HepG2 (cell line): ENCODE results near the gene GDF15. TPM values are rescaled to one million over a fixed set of nuclear protein-coding genes. Genes with fewer than 3 reads are reported as not detected.

Source experiments
- AKAP8 ChIP-seq: sonication (generic); formaldehyde crosslinking; IDR thresholded peaks from 2 replicates; pipeline ENCODE4 v1.5.1; 2020; ENCODE audit warnings: mild to moderate bottlenecking, missing genetic modification reagents
- ARHGAP35 ChIP-seq: sonication (generic); formaldehyde crosslinking; IDR thresholded peaks from 2 replicates; pipeline ENCODE4 v1.9.0; 2022; ENCODE audit warnings: mild to moderate bottlenecking, inconsistent platforms, moderate library complexity, missing genetic modification reagents, borderline replicate concordance
- CCDC6 ChIP-seq: sonication (generic); formaldehyde crosslinking; IDR thresholded peaks from 2 replicates; pipeline ENCODE4 v1.8.1; 2022; ENCODE audit warnings: mild to moderate bottlenecking, missing genetic modification reagents, moderate library complexity
- DZIP1 ChIP-seq: sonication (generic); formaldehyde crosslinking; IDR thresholded peaks from 2 replicates; pipeline ENCODE4 v1.5.0; 2020; ENCODE audit warnings: mild to moderate bottlenecking, missing genetic modification reagents
- ELF3 ChIP-seq: IDR thresholded peaks from 2 replicates; pipeline ENCODE4 v1.6.1; 2016; ENCODE audit warnings: missing genetic modification reagents, missing compliant biosample characterization
- EZH2 ChIP-seq: conservative IDR thresholded peaks from 2 replicates; pipeline ENCODE4 v1.6.1; 2012; ENCODE audit warnings: mild to moderate bottlenecking, low read depth, low read length, moderate library complexity
- KDM6A ChIP-seq: IDR thresholded peaks from 2 replicates; pipeline ENCODE4 v1.6.1; 2016; ENCODE audit warnings: low read depth
- KLF13 ChIP-seq: sonication (generic); formaldehyde crosslinking; IDR thresholded peaks from 2 replicates; pipeline ENCODE4 v1.4.0; 2020; ENCODE audit warnings: mild to moderate bottlenecking, missing genetic modification reagents
- MED8 ChIP-seq: sonication (generic); formaldehyde crosslinking; IDR thresholded peaks from 2 replicates; pipeline ENCODE4 v1.8.1; 2023; ENCODE audit warnings: mild to moderate bottlenecking, missing genetic modification reagents; ENCODE audit not compliant: insufficient replicate concordance
- MLLT10 ChIP-seq: sonication (generic); formaldehyde crosslinking; IDR thresholded peaks from 2 replicates; pipeline ENCODE4 v1.4.0; 2020; ENCODE audit warnings: missing genetic modification reagents
- NFATC3 ChIP-seq: sonication (generic); formaldehyde crosslinking; IDR thresholded peaks from 2 replicates; pipeline ENCODE4 v1.5.1; 2020; ENCODE audit warnings: mild to moderate bottlenecking, missing genetic modification reagents
- NR2C2 ChIP-seq: sonication (generic); formaldehyde crosslinking; IDR thresholded peaks from 2 replicates; pipeline ENCODE4 v1.4.0; 2020; ENCODE audit warnings: missing genetic modification reagents, mild to moderate bottlenecking, moderate library complexity, borderline replicate concordance
- RFXAP ChIP-seq: sonication (generic); formaldehyde crosslinking; IDR thresholded peaks from 2 replicates; pipeline ENCODE4 v1.4.0; 2020; ENCODE audit warnings: missing genetic modification reagents, borderline replicate concordance
- TFE3 ChIP-seq: IDR thresholded peaks from 2 replicates; pipeline ENCODE4 v1.6.1; 2016
- TSC22D2 ChIP-seq: sonication (generic); formaldehyde crosslinking; IDR thresholded peaks from 2 replicates; pipeline ENCODE4 v1.5.1; 2020; ENCODE audit warnings: missing genetic modification reagents, mild to moderate bottlenecking, borderline replicate concordance
- ZBTB21 ChIP-seq: sonication (generic); formaldehyde crosslinking; IDR thresholded peaks from 2 replicates; pipeline ENCODE4 v1.4.0; 2020; ENCODE audit warnings: missing genetic modification reagents
- ZFYVE20 ChIP-seq: sonication (generic); formaldehyde crosslinking; IDR thresholded peaks from 2 replicates; pipeline ENCODE4 v1.8.0; 2023; ENCODE audit warnings: low read depth, mild to moderate bottlenecking, moderate library complexity, missing genetic modification reagents, borderline replicate concordance
- ZNF296 ChIP-seq: sonication (generic); formaldehyde crosslinking; conservative IDR thresholded peaks from 2 replicates; pipeline ENCODE4 v1.5.0; 2020; ENCODE audit warnings: mild to moderate bottlenecking, missing genetic modification reagents
- ZNF546 ChIP-seq: sonication (generic); formaldehyde crosslinking; conservative IDR thresholded peaks from 2 replicates; pipeline ENCODE4 v1.8.1; 2023; ENCODE audit warnings: mild to moderate bottlenecking, missing genetic modification reagents
- ZNF567 ChIP-seq: sonication (generic); formaldehyde crosslinking; IDR thresholded peaks from 2 replicates; pipeline ENCODE4 v1.8.1; 2023; ENCODE audit warnings: mild to moderate bottlenecking, missing genetic modification reagents, borderline replicate concordance
- ZNF605 ChIP-seq: sonication (generic); formaldehyde crosslinking; IDR thresholded peaks from 2 replicates; pipeline ENCODE4 v1.8.0; 2022; ENCODE audit warnings: mild to moderate bottlenecking, missing genetic modification reagents
- ZNF674 ChIP-seq: sonication (generic); formaldehyde crosslinking; IDR thresholded peaks from 2 replicates; pipeline ENCODE4 v1.5.0; 2020; ENCODE audit warnings: low read depth, mild to moderate bottlenecking, missing genetic modification reagents
- ZNF772 ChIP-seq: sonication (generic); formaldehyde crosslinking; IDR thresholded peaks from 2 replicates; pipeline ENCODE4 v1.5.0; 2020; ENCODE audit warnings: mild to moderate bottlenecking, missing genetic modification reagents
- ZNF788 ChIP-seq: sonication (generic); formaldehyde crosslinking; IDR thresholded peaks from 2 replicates; pipeline ENCODE4 v1.5.0; 2020; ENCODE audit warnings: mild to moderate bottlenecking, missing genetic modification reagents, borderline replicate concordance
- ZNF883 ChIP-seq: sonication (generic); formaldehyde crosslinking; IDR thresholded peaks from 2 replicates; pipeline ENCODE4 v1.5.1; 2020; ENCODE audit warnings: mild to moderate bottlenecking, missing genetic modification reagents; ENCODE audit errors: not compliant biosample characterization
- polyA plus RNA-seq, 8 experiments: library from polyadenylated mRNA; depleted of rRNA in 3 of 8; stranded (reverse) in 7 of 8; unstranded in 1 of 8; fragments of >200 nt; fragmentation: Illumina TruSeq in 4 of 8; extraction: Trizol in 4 of 8; gene quantifications; 2 replicates each; pipeline versions ENCODE4 v1.2.1 to v1.2.3, GENCODE V29; 2011 to 2016; ENCODE audit warnings: low read depth in 4 of 8, missing spikeins in 1 of 8, mixed read lengths in 1 of 8; ENCODE audit not compliant: insufficient read depth in 1 of 8
- total RNA-seq, 5 experiments: library from RNA; depleted of rRNA; stranded (reverse); fragments of >200 nt; fragmentation: Illumina TruSeq; extraction: Trizol; gene quantifications; 2 replicates each; pipeline ENCODE4 v1.2.3, GENCODE V29; 2016; ENCODE audit warnings: low read depth in 1 of 5
- TF ChIP-seq, protein P1 (sequence below): IDR thresholded peaks from 2 replicates; pipeline ENCODE4 v1.6.1; 2012; ENCODE audit warnings: low read depth, low read length, improper control_type of control experiment

GDF15 gene
- total and polyA plus RNA-seq, 2 of the 13 experiments (the other 11 are each of a cell fraction or from before 2014, with no cell fraction given) = 146 to 422 TPM

DNA sequence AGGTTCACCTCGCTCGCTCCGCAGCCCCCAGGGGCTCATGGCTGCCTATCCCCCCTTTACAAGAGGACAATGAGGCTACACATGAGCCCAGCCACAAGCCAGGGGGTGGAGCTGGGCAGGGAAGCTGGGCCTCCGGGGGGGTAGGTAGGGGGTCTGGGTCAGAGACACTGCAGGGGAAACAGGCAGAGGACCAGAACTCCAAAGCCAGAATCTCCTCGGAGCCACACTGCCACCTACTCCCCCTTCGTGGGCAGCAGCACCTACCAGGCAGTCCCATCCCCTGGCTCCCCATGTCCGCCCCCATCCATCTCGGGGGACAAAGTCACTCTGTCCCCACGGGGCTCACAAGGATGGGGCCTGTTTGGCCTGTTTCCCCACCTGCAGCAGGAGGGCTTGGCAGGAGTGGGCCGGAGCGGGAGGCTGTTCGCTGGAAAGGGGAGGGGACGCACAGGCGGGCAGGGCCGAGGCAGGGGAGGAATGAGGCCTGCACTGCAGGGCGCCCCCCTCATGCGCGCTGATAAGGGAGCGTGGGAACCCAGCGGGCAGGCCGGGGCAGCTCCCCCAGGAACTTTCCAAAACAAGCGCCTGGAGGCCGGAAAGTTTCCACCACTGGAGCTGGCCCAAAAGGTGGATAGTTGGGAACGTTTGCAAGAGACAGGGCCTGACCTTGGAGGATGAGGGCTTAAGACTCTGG is 52.5 kb downstream of the GDF15 start (continued):
- TF ChIP-seq DZIP1 (CRISPR knock-in tag) = no peak
- no peak for TF ChIP-seq ZNF674
- TF ChIP-seq NR2C2 = no peak
- TF ChIP-seq ZNF605 = no peak; the same call in none of the 2 replicates
- TF ChIP-seq EZH2 = no peak
- TF ChIP-seq KDM6A (CRISPR knock-in tag) = no peak
- no peak for TF ChIP-seq ARHGAP35 (CRISPR knock-in tag)
- no peak for TF ChIP-seq NFATC3 (CRISPR knock-in tag)
- TF ChIP-seq ZBTB21 (CRISPR knock-in tag) = no peak
- TF ChIP-seq ZNF567 (CRISPR knock-in tag) = no peak
- TF ChIP-seq ZNF546 = no peak; the same call in 1 of the 2 replicates
- no peak for TF ChIP-seq ELF3
- no peak for TF ChIP-seq TFE3 (CRISPR knock-in tag)
- no peak; the same call in none of the 2 replicates for TF ChIP-seq CCDC6 (CRISPR knock-in tag)
- TF ChIP-seq ZNF788 (CRISPR knock-in tag) = no peak
- TF ChIP-seq MLLT10 (CRISPR knock-in tag) = no peak
- no peak for TF ChIP-seq TSC22D2
- TF ChIP-seq ZNF296 = no peak
- TF ChIP-seq AKAP8 (CRISPR knock-in tag) = no peak; the same call in 1 of the 2 replicates
- no peak for TF ChIP-seq ZNF772 (CRISPR knock-in tag)
- TF ChIP-seq KLF13 (CRISPR knock-in tag) = 0 out of 2 replicates have a peak, but pooled peaks have one; percentile 54
- TF ChIP-seq, protein P1, sequence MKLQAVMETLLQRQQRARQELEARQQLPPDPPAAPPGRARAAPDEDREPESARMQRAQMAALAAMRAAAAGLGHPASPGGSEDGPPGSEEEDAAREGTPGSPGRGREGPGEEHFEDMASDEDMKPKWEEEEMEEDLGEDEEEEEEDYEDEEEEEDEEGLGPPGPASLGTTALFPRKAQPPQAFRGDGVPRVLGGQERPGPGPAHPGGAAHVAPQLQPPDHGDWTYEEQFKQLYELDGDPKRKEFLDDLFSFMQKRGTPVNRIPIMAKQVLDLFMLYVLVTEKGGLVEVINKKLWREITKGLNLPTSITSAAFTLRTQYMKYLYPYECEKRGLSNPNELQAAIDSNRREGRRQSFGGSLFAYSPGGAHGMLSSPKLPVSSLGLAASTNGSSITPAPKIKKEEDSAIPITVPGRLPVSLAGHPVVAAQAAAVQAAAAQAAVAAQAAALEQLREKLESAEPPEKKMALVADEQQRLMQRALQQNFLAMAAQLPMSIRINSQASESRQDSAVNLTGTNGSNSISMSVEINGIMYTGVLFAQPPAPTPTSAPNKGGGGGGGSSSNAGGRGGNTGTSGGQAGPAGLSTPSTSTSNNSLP = no peak
- TF ChIP-seq ZNF883 (CRISPR knock-in tag) = peak; percentile 26
- TF ChIP-seq RFXAP = no peak
- no peak for TF ChIP-seq ZFYVE20 (CRISPR knock-in tag)
- no peak for TF ChIP-seq MED8
